Chondrocyte (in vitro differentiated cells): Measurements from ENCODE around the gene SPRR4. TPM values are rescaled to one million over a fixed set of nuclear protein-coding genes. Genes with fewer than 3 reads are reported as not detected.

ENCODE experiments used
- DNase-seq: peaks from one replicate; pipeline ENCODE4 v3.0.0; 2021; ENCODE audit warnings: mixed read lengths, low spot score
- H3K27ac Mint-ChIP-seq: one replicate; pipeline ENCODE4 v1.8.0; 2021; ENCODE audit warnings: mild to moderate bottlenecking, moderate library complexity, mixed read lengths; ENCODE audit not compliant: unreplicated experiment
- H3K27me3 Mint-ChIP-seq: 2 replicates; pipeline ENCODE4 v1.8.0; 2021; ENCODE audit warnings: low read depth, mixed read lengths
- H3K36me3 Mint-ChIP-seq: 2 replicates; pipeline ENCODE4 v1.8.0; 2021; ENCODE audit warnings: low read depth, mixed read lengths
- H3K4me1 Mint-ChIP-seq: 2 replicates; pipeline ENCODE4 v1.8.0; 2021; ENCODE audit warnings: low read depth, mild to moderate bottlenecking, mixed read lengths
- H3K4me3 Mint-ChIP-seq: one replicate; pipeline ENCODE4 v1.8.0; 2021; ENCODE audit warnings: mild to moderate bottlenecking, moderate library complexity, mixed read lengths; ENCODE audit not compliant: unreplicated experiment
- H3K9me3 Mint-ChIP-seq: 2 replicates; pipeline ENCODE4 v1.8.0; 2021; ENCODE audit warnings: low read depth, mixed read lengths
- long read RNA-seq: library from polyadenylated mRNA; stranded (forward); transcript quantifications from one replicate; pipeline ENCODE4 v2.0.0, GENCODE V29; 2021
- total RNA-seq: library from RNA; stranded (reverse); gene quantifications from 3 replicates; pipeline ENCODE4 v1.2.1, GENCODE V29; 2021
- TF ChIP-seq, protein P1 (sequence below): fragments of 200-600 bp; sonication (generic); IDR thresholded peaks from 2 replicates; pipeline ENCODE4 v1.5.0; 2021; ENCODE audit warnings: antibody characterized with exemption, mild to moderate bottlenecking, moderate library complexity

Gene SPRR4, protein sequence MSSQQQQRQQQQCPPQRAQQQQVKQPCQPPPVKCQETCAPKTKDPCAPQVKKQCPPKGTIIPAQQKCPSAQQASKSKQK
- total RNA-seq: not detected in 3 replicates
- long read RNA-seq: 0 reads

DNA sequence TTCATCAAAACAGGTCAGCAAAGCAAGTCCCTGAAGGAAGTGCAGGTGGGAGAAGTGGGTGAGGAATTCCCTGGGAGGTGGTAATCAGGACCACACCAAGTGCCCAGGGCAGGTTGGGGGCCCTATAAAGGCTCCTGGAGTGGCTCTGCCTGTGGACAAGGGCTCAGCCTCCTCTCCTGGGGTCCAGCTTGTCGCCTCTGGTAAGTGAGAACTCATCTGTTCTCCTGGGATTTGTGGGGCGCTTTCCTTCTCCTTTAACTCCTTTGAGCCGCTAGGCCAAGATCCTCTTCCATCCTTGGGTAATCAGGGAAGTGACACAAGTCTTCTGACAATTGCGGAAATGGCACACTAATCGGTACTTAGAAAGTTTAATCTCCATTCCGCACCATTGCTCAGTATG, at the start of gene SPRR4:
TSS of gene SPRR4 (plus strand) at position 154 of the 400 bp plus-strand sequence. CDS start 1,243 bp downstream, outside the sequence.
- no peak for DNase-seq
- Mint-ChIP-seq H3K4me3 (no peak within 1 kb of the TSS), H3K36me3 (no peaks in the 10 kb centered on the region), H3K27ac (no peak within 1 kb of the TSS), H3K9me3 (no peaks in the 10 kb centered on the region), H3K4me1 (no peaks in the 10 kb centered on the region), H3K27me3 (peaks cover 2% of the 10 kb centered on the region)
- TF ChIP-seq, protein P1, sequence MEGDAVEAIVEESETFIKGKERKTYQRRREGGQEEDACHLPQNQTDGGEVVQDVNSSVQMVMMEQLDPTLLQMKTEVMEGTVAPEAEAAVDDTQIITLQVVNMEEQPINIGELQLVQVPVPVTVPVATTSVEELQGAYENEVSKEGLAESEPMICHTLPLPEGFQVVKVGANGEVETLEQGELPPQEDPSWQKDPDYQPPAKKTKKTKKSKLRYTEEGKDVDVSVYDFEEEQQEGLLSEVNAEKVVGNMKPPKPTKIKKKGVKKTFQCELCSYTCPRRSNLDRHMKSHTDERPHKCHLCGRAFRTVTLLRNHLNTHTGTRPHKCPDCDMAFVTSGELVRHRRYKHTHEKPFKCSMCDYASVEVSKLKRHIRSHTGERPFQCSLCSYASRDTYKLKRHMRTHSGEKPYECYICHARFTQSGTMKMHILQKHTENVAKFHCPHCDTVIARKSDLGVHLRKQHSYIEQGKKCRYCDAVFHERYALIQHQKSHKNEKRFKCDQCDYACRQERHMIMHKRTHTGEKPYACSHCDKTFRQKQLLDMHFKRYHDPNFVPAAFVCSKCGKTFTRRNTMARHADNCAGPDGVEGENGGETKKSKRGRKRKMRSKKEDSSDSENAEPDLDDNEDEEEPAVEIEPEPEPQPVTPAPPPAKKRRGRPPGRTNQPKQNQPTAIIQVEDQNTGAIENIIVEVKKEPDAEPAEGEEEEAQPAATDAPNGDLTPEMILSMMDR: no peak

DNA sequence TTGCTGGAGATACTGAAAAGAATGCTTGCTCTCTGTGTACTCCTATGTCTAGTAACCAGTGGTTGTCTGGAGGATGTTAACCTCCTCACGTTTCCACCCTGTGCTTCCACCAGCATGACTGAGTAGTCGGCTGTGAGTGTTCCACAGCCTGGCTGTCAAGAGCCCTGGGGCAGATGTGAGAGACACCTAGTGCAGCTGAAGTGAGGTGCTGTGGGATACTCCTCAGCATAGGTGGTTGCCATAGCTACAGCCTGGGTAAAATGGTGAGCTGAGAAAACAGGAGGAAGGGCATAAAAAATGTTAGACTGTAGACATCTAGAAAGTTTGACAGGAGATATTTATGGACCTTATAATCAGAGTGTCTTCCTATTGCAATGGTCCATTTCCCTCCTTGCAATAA, 46.3 kb upstream of the SPRR4 start:
- H3K36me3 Mint-ChIP-seq: no peaks in the 10 kb centered on the region
- H3K9me3 Mint-ChIP-seq: peaks cover 4% of the 10 kb centered on the region

DNA sequence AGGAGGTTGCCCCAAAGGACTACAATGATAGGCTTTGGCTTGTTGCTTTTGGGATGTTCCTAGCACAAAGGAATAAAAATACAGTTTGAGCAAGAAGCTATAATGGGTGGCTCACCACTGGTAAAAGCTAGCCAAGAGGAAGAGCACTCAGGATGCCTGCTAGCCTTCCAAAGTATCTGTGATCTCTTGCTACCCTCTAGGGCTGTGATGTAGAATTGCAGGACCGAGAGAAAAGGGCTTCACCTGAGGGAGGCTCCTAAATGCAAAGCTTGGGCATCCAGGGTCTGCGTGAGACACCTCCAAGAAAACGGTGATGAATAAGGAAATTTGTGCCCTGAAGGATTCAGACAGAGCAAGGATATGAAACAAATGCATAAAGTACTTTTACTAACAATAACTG, 44.4 kb upstream of the SPRR4 start:
- H3K9me3 Mint-ChIP-seq: peaks cover 4% of the 10 kb centered on the region
- H3K27ac Mint-ChIP-seq: no peak overlapping the region
- no peaks in the 10 kb centered on the region for H3K4me1 Mint-ChIP-seq
- DNase-seq: no peak
- H3K4me3 Mint-ChIP-seq: no peak overlapping the region
- TF ChIP-seq, protein P1: peak; percentile 22
- no peaks in the 10 kb centered on the region for H3K36me3 Mint-ChIP-seq
- no peaks in the 10 kb centered on the region for H3K27me3 Mint-ChIP-seq

More for the DNA sequence above, 46.3 kb upstream of the SPRR4 start:
- Mint-ChIP-seq H3K4me3 (no peak overlapping the region), H3K4me1 (no peaks in the 10 kb centered on the region), H3K27me3 (no peaks in the 10 kb centered on the region), H3K27ac (no peak overlapping the region)
- no peak for DNase-seq
- TF ChIP-seq, protein P1: no peak

DNA sequence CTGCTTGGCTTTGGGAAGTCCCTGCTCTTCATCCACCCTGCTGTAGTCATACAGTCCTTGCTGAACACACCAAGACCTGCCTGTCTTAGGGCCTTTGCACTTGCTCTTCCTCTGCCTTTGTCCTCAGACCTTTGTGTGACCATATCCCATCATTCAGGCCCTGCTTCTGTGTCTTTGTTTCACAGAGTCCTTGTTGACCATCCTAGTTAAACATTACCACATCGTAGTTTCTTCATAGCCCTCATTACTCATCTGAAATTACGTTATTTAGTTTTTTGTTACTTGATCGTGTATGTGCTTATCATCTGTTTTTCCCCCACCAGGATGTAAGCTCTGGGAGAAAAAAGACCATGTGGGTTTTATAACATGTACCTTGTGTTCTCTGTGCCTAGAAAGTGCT, 41.8 kb upstream of the SPRR4 start:
- Mint-ChIP-seq H3K4me3 (no peak overlapping the region), H3K36me3 (no peaks in the 10 kb centered on the region), H3K4me1 (no peaks in the 10 kb centered on the region), H3K27ac (no peak overlapping the region), H3K9me3 (no peaks in the 10 kb centered on the region), H3K27me3 (no peaks in the 10 kb centered on the region)
- TF ChIP-seq, protein P1: no peak
- no peak for DNase-seq

DNA sequence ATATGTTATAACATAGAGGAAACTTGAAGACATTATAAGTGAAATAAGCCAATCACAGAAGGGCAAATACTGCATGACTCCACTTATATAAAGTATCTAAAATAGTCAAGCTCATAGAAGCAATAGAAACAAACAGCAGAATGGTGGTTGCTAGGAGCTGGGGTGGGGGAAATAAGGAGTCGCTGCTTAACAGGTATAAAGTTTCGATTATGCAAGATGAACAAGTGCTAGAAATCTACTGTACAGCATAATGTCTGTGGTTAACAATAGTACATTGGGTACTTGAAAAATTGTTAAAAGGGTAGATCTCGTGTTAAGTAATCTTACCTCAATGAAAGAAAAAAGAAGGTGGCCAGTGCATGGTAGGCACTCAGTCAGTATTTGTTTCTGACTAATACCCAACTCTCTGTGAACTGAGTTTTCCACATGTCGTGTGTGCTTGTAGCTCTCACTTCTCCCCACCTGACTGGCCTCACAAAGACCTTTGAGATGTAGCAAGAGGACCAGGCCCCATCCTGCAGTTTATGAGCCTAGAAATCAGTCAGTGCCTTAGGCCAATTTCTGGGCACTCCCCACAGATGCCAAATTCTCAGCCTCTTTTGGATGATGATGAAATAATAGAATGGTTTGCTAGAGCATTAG, 38.2 kb upstream of the SPRR4 start:
- no peak overlapping the region for H3K4me3 Mint-ChIP-seq
- H3K27me3 Mint-ChIP-seq: no peaks in the 10 kb centered on the region
- DNase-seq: no peak
- TF ChIP-seq, protein P1: no peak
- no peaks in the 10 kb centered on the region for H3K36me3 Mint-ChIP-seq
- no peak overlapping the region for H3K27ac Mint-ChIP-seq
- no peaks in the 10 kb centered on the region for H3K9me3 Mint-ChIP-seq
- H3K4me1 Mint-ChIP-seq: no peaks in the 10 kb centered on the region
